ENCODE data around the gene RBBP8NL. TPM values are rescaled to one million over a fixed set of nuclear protein-coding genes. Genes with fewer than 3 reads are reported as not detected.

Gene RBBP8NL
- polyA plus RNA-seq, 1 donor (not counting 4 experiments of a cell fraction or from before 2014, with no cell fraction given): 0.13 TPM

DNA sequence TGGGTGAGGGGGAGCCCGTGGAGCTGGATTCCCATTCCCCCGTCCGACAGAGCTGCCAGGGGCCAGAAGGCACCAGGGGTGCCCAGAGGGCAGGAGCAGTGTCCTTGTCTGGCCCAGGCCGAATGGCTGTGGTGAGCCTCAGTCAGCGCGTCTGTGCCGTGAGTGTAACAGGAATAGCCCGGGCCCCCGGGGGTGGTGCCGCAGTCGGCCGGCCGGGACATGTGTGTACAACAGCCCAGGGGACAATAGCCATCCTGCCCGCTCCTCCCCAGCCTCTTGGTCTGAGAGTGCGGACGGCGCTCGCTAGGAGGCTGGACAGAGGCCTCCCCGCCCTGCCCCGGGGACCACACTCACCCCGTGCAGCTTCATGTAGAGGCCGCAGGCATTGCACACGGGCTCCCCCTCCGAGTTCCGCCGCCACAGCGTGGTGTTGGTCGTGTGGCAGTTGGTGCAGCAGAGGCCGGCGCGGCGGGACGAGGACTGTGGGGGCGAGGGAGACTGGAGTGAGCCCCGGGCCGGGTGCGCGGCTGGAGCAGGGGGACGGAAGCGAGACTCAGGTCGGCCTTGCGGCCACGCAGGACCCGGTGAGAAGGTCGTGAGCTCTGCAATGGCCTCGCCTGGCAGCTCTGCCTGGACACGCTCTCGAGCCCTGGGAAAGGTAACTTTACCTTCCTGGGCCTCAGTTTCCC lies 38.9 kb upstream of the RBBP8NL start:
- dilution Hi-C loops (cut with MboI; ENCODE audit: extremely low pct_ligation_motif_present, low sequenced_read_pairs): no loop called here

DNA sequence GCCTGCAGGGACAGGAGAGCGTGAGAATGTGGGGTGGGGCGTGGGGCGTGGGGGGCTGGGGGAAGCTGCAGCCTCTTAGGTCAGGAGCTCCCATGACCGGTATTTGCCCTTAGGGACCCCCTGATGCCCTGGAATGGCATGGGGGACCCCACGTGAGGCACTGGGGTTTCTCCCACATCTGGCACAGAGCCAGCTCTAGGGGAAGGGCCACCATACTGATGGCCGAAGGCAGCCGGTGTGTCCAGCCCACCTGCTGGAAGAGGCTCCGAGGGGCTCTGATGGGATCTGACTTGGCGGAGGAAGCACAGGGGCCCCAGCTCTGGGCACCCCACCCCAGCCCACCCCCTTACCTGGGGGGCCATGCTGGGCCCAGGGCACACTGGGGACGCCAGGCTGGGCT lies 37.7 kb upstream of the RBBP8NL start:
- no peaks in the 10 kb centered on the region for H3K9me3 ChIP-seq (ENCODE audit: control insufficient read depth, low read depth, low read length)
- DNase-seq (ENCODE audit: low read depth, low spot score) (no peak), FAIRE-seq (no peak)
- no peak overlapping the region for H2AFZ ChIP-seq (ENCODE audit: control insufficient read depth, low read length)
- H4K20me1 ChIP-seq (ENCODE audit: control insufficient read depth, extremely low read depth, insufficient read depth, low read length): no peaks in the 10 kb centered on the region
- TF ChIP-seq, protein P1, sequence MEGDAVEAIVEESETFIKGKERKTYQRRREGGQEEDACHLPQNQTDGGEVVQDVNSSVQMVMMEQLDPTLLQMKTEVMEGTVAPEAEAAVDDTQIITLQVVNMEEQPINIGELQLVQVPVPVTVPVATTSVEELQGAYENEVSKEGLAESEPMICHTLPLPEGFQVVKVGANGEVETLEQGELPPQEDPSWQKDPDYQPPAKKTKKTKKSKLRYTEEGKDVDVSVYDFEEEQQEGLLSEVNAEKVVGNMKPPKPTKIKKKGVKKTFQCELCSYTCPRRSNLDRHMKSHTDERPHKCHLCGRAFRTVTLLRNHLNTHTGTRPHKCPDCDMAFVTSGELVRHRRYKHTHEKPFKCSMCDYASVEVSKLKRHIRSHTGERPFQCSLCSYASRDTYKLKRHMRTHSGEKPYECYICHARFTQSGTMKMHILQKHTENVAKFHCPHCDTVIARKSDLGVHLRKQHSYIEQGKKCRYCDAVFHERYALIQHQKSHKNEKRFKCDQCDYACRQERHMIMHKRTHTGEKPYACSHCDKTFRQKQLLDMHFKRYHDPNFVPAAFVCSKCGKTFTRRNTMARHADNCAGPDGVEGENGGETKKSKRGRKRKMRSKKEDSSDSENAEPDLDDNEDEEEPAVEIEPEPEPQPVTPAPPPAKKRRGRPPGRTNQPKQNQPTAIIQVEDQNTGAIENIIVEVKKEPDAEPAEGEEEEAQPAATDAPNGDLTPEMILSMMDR (optimal IDR thresholded peaks at IDR 0.05 in 1 of 3, IDR thresholded peaks at IDR 0.05 in 1 of 3, conservative IDR thresholded peaks at IDR 0.05 in 1 of 3; ENCODE audit: extremely low read depth in 1 of 3, insufficient read depth in 2 of 3, low read length in 3 of 3): no peak
- TF ChIP-seq EZH2 (IDR thresholded peaks at IDR 0.05; ENCODE audit: low read length): no peak
- no peak overlapping the region for H3K27ac ChIP-seq (ENCODE audit: control insufficient read depth, insufficient read depth, low read length)
- dilution Hi-C loops (cut with MboI; ENCODE audit: extremely low pct_ligation_motif_present, low sequenced_read_pairs): no loop called here
- peaks cover 27% of the 10 kb centered on the region for H3K27me3 ChIP-seq (ENCODE audit: control insufficient read depth, extremely low read depth, insufficient read depth, low read length)
- no peak overlapping the region for H3K9ac ChIP-seq (ENCODE audit: control insufficient read depth, extremely low read depth, insufficient read depth, low read length)
- H3K4me3 ChIP-seq (ENCODE audit: control insufficient read depth in 2 of 3, extremely low read depth in 1 of 3, insufficient read depth in 2 of 3, low read depth in 1 of 3, low read length in 3 of 3): no peak overlapping the region
- no peaks in the 10 kb centered on the region for H3K79me2 ChIP-seq (ENCODE audit: control insufficient read depth, insufficient read depth, low read length)
- H3K36me3 ChIP-seq (ENCODE audit: control insufficient read depth in 2 of 2, extremely low read depth in 1 of 2, insufficient read depth in 2 of 2, low read length in 2 of 2): no peaks in the 10 kb centered on the region
- no peak overlapping the region for H3K4me2 ChIP-seq (ENCODE audit: control insufficient read depth, extremely low read depth, insufficient read depth, low read depth, low read length)
- no peaks in the 10 kb centered on the region for H3K9me1 ChIP-seq (ENCODE audit: control insufficient read depth, extremely low read depth, insufficient read depth, low read length)
- no peaks in the 10 kb centered on the region for H3K4me1 ChIP-seq (ENCODE audit: control insufficient read depth, extremely low read depth, insufficient read depth, low read length)

More for the DNA sequence above, 38.9 kb upstream of the RBBP8NL start:
- Histone ChIP-seq H3K4me3 (ENCODE audit: control insufficient read depth in 2 of 3, extremely low read depth in 1 of 3, insufficient read depth in 2 of 3, low read depth in 1 of 3, low read length in 3 of 3) (no peak overlapping the region), H3K79me2 (ENCODE audit: control insufficient read depth, insufficient read depth, low read length) (no peaks in the 10 kb centered on the region), H3K27me3 (ENCODE audit: control insufficient read depth, extremely low read depth, insufficient read depth, low read length) (peaks cover 38% of the 10 kb centered on the region), H3K9ac (ENCODE audit: control insufficient read depth, extremely low read depth, insufficient read depth, low read length) (no peak overlapping the region), H3K4me2 (ENCODE audit: control insufficient read depth, extremely low read depth, insufficient read depth, low read depth, low read length) (no peak overlapping the region), H3K36me3 (ENCODE audit: control insufficient read depth in 2 of 2, extremely low read depth in 1 of 2, insufficient read depth in 2 of 2, low read length in 2 of 2) (no peaks in the 10 kb centered on the region), H4K20me1 (ENCODE audit: control insufficient read depth, extremely low read depth, insufficient read depth, low read length) (no peaks in the 10 kb centered on the region), H3K9me1 (ENCODE audit: control insufficient read depth, extremely low read depth, insufficient read depth, low read length) (no peaks in the 10 kb centered on the region), H3K4me1 (ENCODE audit: control insufficient read depth, extremely low read depth, insufficient read depth, low read length) (no peaks in the 10 kb centered on the region), H3K27ac (ENCODE audit: control insufficient read depth, insufficient read depth, low read length) (no peak overlapping the region), H3K9me3 (ENCODE audit: control insufficient read depth, low read depth, low read length) (no peaks in the 10 kb centered on the region), H2AFZ (ENCODE audit: control insufficient read depth, low read length) (no peak overlapping the region)
- FAIRE-seq: no peak
- DNase-seq (ENCODE audit: low read depth, low spot score): no peak
- TF ChIP-seq, protein P1 (optimal IDR thresholded peaks at IDR 0.05 in 1 of 3, IDR thresholded peaks at IDR 0.05 in 1 of 3, conservative IDR thresholded peaks at IDR 0.05 in 1 of 3; ENCODE audit: extremely low read depth in 1 of 3, insufficient read depth in 2 of 3, low read length in 3 of 3): no peak
- peak; percentile 40 for TF ChIP-seq EZH2 (IDR thresholded peaks at IDR 0.05; ENCODE audit: low read length)
